Gastrocnemius medialis (tissue), 4 donors: ENCODE data around the gene LTBP1. TPM values are rescaled to one million over a fixed set of nuclear protein-coding genes. Genes with fewer than 3 reads are reported as not detected.

ENCODE experiments used
- ATAC-seq, 2 donors: fragments of 150-250 bp; one replicate each; pipeline ENCODE4 v1.9.1; 2016
- DNase-seq, 2 donors: peaks; one replicate each; pipeline ENCODE4 v3.0.0-alpha.2; 2019
- H3K27ac ChIP-seq, 4 donors: fragments of 200-600 bp; sonication (generic); 1 replicate in 1 of 4; 2 replicates in 3 of 4; pipeline ENCODE4 v1.5.1; 2016 to 2018; ENCODE audit warnings: mild to moderate bottlenecking in 2 of 4, moderate library complexity in 1 of 4
- H3K27me3 ChIP-seq, 3 donors: fragments of 200-600 bp; sonication (generic) in 2 of 3; 1 replicate in 1 of 3; 2 replicates in 2 of 3; pipeline versions ENCODE4 v1.5.1 to v1.6.0; 2016 to 2019; ENCODE audit warnings: mild to moderate bottlenecking in 1 of 3, moderate library complexity in 1 of 3
- H3K36me3 ChIP-seq, 2 donors: fragments of 200-600 bp; sonication (generic) in 1 of 2; one replicate each; pipeline ENCODE4 v1.5.1; 2017 to 2018
- H3K4me1 ChIP-seq, 2 donors: fragments of 200-600 bp; sonication (generic) in 1 of 2; one replicate each; pipeline ENCODE4 v1.5.1; 2016 to 2017; ENCODE audit warnings: mild to moderate bottlenecking in 2 of 2
- H3K4me3 ChIP-seq, 4 donors: fragments of 200-600 bp; sonication (generic) in 3 of 4; 1 replicate in 1 of 4; 2 replicates in 3 of 4; pipeline ENCODE4 v1.5.1; 2016 to 2019; ENCODE audit warnings: mild to moderate bottlenecking in 2 of 4
- H3K9me3 ChIP-seq, 3 donors: fragments of 200-600 bp; sonication (generic) in 2 of 3; 1 replicate in 1 of 3; 2 replicates in 2 of 3; pipeline ENCODE4 v1.5.1; 2016 to 2019
- POLR2A ChIP-seq, 2 donors: fragments of 450-650 bp; IDR thresholded peaks; one replicate each; pipeline ENCODE4 v1.6.1; 2017; ENCODE audit warnings: antibody characterized with exemption in 2 of 2, mild to moderate bottlenecking in 2 of 2, moderate library complexity in 2 of 2
- in situ Hi-C, 4 donors: fragments of 200-750 bp; cut with MboI; loops; one replicate each; pipeline versions ENCODE4 v1.15.0 to v1.8.0; 2017; ENCODE audit warnings: low sequenced_read_pairs in 4 of 4
- intact Hi-C: fragments of 100-400 bp; cut with DNase I; formaldehyde crosslinking; loops from one replicate; pipeline ENCODE4 v1.15.1; 2023; ENCODE audit warnings: low total_unique reads
- total RNA-seq, 4 donors: library from RNA; depleted of rRNA; stranded (reverse); fragments of >200 nt; gene quantifications; one replicate each; pipeline versions ENCODE4 v1.1.0 to v1.2.3, GENCODE V29; 2016
- TF ChIP-seq, protein P1 (sequence below), 5 experiments: fragments of 450-650 bp in 3 of 5; fragments of 200-600 bp in 2 of 5; sonication (generic) in 2 of 5; IDR thresholded peaks in 4 of 5; conservative IDR thresholded peaks in 1 of 5; 1 replicate in 4 of 5; 2 replicates in 1 of 5; pipeline ENCODE4 v1.5.1; 2016 to 2019; ENCODE audit warnings: antibody characterized with exemption in 5 of 5, mild to moderate bottlenecking in 3 of 5, moderate library complexity in 3 of 5

Gene LTBP1
- total RNA-seq, 4 donors from 2014 or later = 8.0 to 42.8 (median 18.4) TPM

DNA sequence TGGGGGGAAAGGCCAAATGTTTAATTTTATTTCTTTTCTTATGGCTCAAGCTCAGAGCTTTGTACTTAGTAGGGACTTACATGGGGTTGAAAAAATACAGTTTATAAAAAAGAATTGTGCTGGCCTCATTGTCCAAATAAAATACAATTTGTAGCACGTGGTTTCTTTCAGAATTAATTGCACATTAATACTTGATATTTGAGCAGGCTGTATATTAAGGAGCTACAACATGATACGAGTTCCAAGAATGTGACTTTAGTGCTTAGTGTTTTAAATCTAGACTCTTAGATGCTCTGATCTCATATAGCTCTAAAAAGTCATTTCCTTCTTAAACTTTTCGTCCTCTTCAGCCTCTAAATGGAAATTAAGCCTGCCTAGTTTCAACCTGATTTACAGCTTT is 483.3 kb downstream of the LTBP1 start:
- Histone ChIP-seq H3K27ac (no peak overlapping the region), H3K27me3 (no peaks in the 10 kb centered on the region), H3K36me3 (no peaks in the 10 kb centered on the region), H3K4me1 (no peaks in the 10 kb centered on the region), H3K4me3 (no peak overlapping the region), H3K9me3 (no peaks in the 10 kb centered on the region)
- intact Hi-C loops (no loop called here), in situ Hi-C loops (no loop called here)
- DNase-seq (no peak), ATAC-seq (no peak)
- TF ChIP-seq, protein P1, sequence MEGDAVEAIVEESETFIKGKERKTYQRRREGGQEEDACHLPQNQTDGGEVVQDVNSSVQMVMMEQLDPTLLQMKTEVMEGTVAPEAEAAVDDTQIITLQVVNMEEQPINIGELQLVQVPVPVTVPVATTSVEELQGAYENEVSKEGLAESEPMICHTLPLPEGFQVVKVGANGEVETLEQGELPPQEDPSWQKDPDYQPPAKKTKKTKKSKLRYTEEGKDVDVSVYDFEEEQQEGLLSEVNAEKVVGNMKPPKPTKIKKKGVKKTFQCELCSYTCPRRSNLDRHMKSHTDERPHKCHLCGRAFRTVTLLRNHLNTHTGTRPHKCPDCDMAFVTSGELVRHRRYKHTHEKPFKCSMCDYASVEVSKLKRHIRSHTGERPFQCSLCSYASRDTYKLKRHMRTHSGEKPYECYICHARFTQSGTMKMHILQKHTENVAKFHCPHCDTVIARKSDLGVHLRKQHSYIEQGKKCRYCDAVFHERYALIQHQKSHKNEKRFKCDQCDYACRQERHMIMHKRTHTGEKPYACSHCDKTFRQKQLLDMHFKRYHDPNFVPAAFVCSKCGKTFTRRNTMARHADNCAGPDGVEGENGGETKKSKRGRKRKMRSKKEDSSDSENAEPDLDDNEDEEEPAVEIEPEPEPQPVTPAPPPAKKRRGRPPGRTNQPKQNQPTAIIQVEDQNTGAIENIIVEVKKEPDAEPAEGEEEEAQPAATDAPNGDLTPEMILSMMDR (IDR thresholded peaks at IDR 0.05 in 4 of 5, conservative IDR thresholded peaks at IDR 0.05 in 1 of 5) = no peak
- no peak for TF ChIP-seq POLR2A (IDR thresholded peaks at IDR 0.05)

DNA sequence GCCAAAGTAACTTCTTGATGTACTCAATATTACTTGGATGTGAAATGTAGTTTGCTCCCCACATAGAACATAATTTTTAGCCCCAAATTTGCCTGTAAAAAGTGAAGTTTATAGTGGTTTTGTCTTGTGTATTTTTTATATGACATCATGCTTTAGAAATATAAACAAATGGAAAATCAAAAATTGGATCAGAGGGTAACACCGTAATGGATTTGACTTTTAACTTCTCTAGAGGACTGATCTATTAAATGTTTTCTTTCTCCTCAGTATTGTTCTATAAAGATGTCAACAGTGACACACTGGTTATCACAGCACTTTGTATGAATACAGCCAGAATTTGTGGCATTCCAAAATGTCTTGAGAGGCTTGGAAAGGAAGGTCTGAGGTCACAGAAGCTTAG is 484.1 kb downstream of the LTBP1 start:
- intact Hi-C loops (no loop called here), in situ Hi-C loops (no loop called here)
- no peak overlapping the region for H3K4me3 ChIP-seq
- DNase-seq = no peak
- TF ChIP-seq POLR2A (IDR thresholded peaks at IDR 0.05) = no peak
- TF ChIP-seq, protein P1 (IDR thresholded peaks at IDR 0.05 in 4 of 5, conservative IDR thresholded peaks at IDR 0.05 in 1 of 5) = no peak
- no peak for ATAC-seq
- H3K4me1 ChIP-seq = peaks cover 2 to 3% of the 10 kb centered on the region in 2 donors
- no peaks in the 10 kb centered on the region for H3K9me3 ChIP-seq
- H3K27ac ChIP-seq = no peak overlapping the region
- no peaks in the 10 kb centered on the region for H3K36me3 ChIP-seq
- no peaks in the 10 kb centered on the region for H3K27me3 ChIP-seq

DNA sequence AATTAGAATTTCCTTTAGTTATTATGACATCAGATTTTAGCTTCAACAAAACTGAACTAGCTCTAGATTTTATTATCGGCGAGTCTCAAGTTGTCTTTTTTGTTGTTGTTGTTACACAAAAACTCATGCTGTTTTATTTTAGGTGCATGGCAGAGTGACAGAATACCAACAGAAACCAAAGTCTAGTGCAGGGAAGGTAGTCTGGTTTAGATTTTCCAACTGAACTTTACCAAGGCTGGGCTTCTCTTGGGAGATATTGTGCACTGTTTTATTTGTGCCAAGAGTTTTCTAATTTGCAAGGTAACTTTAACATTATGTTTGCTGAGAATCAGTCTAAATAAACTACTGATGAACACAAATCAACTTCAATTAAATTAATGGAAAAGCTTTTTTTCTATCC is 486.1 kb downstream of the LTBP1 start:
- Histone ChIP-seq H3K27ac (no peak overlapping the region), H3K27me3 (no peaks in the 10 kb centered on the region), H3K9me3 (no peaks in the 10 kb centered on the region), H3K4me1 (peaks cover 8 to 9% of the 10 kb centered on the region in 2 donors), H3K36me3 (no peaks in the 10 kb centered on the region), H3K4me3 (no peak overlapping the region)
- DNase-seq (no peak), ATAC-seq (no peak)
- intact Hi-C loops = no loop called here
- TF ChIP-seq, protein P1 (IDR thresholded peaks at IDR 0.05 in 4 of 5, conservative IDR thresholded peaks at IDR 0.05 in 1 of 5) = no peak
- no peak for TF ChIP-seq POLR2A (IDR thresholded peaks at IDR 0.05)
- in situ Hi-C loops = no loop called here

DNA sequence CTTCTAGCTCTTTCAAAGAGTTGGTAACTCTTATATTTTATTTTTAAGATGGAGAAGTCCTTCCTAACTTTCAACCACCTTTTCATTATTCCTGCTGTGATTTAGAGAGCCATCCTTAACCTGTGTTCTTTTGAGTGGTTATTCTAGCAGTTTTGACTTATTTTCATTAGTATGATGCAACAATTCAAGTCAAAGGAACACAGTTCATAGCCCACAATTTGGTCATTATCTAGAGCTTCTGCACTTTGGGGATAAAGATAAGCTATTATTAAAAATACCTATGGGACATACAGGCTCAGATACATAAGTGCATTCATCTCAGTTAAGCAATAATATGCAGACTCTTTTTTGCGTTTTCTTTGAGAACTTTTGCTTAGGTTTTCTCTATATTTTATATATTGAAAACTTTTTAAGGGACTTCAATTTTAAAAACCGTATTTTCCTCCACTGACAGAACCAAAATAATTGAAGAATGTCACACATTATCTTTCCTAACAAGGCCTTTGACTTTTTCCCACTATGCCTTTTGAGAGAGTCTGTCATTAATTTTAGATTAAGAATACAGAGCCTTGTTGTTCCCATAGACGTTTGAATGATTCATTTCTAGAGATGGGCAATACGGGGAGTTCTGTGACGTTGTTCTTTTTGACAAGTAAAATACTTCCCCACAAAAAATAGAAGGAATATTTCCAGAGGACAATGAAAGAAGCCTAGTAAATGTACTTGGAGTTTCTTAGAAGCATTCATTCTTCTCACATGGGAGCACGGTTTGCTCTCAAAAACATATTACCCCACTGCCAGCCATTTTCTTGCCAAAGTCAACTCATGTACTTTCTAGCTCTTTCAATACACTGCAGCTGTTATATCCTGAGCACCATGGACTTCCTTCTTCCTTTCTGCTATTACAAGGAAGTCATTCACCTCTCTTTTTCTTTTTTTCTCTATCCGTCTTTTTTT is 486.8 kb downstream of the LTBP1 start:
- Histone ChIP-seq H3K36me3 (no peaks in the 10 kb centered on the region), H3K9me3 (no peaks in the 10 kb centered on the region), H3K4me3 (no peak overlapping the region), H3K27ac (no peak overlapping the region), H3K4me1 (peaks cover 8 to 9% of the 10 kb centered on the region in 2 donors), H3K27me3 (no peaks in the 10 kb centered on the region)
- TF ChIP-seq POLR2A (IDR thresholded peaks at IDR 0.05) = no peak
- TF ChIP-seq, protein P1 (IDR thresholded peaks at IDR 0.05 in 4 of 5, conservative IDR thresholded peaks at IDR 0.05 in 1 of 5) = no peak
- DNase-seq (no peak), ATAC-seq (peak in 1 of 2 donors; percentile 42)
- intact Hi-C loops = no loop called here
- in situ Hi-C loops = no loop called here
